GM19239 (cell line): Measurements from ENCODE around the gene MBD3L3.
A peak's percentile ranks its signal among the peaks of the same experiment; 100 is the strongest.
"Not testable (repeated sequence)": the region's sequence is repeated elsewhere in the genome, so short reads cannot be mapped to it uniquely, and the experiment has no call there.

Experiments used
- DNase-seq: peaks from one replicate; pipeline ENCODE4 v3.0.0; 2011; ENCODE audit warnings: low spot score; ENCODE audit not compliant: insufficient read length
- FAIRE-seq: peaks from 2 replicates; lab custom pipeline; 2011; peaks lifted over from hg19 to GRCh38; lab: Jason Lieb, UNC

Gene MBD3L3

DNA sequence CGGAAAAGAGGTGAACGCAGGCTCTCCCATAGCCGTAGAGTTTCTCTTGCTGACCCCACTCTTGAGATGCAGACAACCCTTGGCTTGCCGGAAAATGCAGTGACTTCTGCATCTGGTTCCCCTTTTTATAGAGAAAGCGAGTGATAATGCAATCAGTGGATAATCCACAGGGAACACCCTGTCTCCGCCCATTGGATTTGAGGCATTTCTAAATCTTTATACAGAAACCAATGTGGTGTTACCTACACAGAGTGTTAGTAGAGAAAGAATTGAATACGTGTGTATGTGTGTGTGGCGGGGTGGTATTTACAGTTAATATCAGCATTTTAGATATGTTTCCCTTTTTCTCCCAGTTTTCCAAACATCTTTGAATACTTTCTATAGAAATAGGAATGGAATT, at the start of gene MBD3L3:
Gene MBD3L3 (minus strand): TSS at position 101 of the 400 bp plus-strand sequence. CDS start 71 bp downstream, at position 30.
- not testable (repeated sequence) for DNase-seq, FAIRE-seq

DNA sequence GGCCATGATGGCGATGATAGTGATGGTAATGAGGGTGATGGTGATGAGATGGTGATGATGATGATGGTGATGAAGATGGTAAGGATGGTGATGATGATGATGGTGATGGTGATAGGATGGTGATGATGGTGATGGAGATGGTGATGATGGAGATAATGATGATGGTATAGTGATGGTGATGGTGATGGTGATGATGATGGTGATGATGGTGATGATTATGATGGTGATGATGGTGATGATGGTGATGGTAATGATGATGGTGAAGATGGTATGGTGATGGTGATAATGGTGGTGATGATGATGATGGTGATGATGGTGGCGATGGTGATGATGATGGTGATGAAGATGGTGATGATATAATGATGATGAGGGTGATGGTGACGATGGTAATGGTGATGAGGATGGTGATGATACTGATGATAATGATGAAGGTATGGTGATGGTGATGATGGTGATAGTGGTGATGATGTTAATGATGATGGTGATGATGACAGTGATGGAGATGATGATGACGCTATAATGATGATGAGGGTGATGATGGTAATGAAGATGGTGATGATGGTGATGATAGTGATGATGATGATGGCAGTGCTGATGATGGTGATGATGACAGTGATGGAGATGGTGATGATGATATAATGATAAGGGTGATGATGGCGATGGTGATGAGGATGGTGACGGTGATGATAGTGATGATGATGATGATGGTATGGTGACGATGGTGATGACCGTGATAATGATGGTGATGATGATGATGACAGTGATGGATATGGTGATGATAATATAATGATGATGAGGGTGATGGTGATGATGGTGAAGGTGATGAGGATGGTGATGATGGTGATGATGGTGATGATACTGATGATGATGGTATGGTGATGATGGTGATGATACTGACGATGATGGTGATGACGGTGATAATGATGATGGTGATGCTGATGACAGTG, 48.5 kb upstream of the MBD3L3 start:
- FAIRE-seq, result no peak
- no peak for DNase-seq

DNA sequence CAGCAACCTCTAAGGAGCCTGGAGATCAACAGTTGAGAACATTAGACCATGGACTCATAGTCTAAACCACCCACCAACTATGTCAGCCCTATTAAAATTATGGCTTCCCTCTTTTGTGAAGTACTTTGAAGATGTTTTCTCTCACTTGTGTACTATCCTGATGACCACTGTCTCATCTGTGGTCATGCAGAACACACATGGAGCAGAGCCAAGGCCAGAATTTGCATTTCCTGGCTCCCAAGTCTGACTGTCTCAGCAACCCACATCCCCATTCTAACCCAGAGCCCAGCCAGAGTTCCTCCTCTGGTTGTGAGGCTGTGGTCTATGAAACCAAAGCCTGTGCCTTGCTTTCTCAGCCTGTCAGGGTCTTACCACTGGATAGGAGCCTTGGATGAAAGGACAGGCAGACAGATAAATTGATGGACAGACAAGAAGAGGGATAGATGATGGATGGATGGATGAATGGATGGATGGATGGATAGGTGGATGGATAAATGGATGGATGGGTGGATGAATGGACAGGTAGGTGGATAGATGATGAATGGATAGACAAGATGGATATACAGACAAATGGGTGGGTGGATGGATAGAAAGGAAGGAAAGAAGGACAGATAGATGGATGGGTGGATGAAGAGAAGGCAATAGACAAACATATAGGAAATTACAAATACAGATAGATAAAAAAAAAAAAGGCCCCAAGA, 46.4 kb upstream of the MBD3L3 start:
- peak; percentile 26 for FAIRE-seq
- DNase-seq, result peak; percentile 12

DNA sequence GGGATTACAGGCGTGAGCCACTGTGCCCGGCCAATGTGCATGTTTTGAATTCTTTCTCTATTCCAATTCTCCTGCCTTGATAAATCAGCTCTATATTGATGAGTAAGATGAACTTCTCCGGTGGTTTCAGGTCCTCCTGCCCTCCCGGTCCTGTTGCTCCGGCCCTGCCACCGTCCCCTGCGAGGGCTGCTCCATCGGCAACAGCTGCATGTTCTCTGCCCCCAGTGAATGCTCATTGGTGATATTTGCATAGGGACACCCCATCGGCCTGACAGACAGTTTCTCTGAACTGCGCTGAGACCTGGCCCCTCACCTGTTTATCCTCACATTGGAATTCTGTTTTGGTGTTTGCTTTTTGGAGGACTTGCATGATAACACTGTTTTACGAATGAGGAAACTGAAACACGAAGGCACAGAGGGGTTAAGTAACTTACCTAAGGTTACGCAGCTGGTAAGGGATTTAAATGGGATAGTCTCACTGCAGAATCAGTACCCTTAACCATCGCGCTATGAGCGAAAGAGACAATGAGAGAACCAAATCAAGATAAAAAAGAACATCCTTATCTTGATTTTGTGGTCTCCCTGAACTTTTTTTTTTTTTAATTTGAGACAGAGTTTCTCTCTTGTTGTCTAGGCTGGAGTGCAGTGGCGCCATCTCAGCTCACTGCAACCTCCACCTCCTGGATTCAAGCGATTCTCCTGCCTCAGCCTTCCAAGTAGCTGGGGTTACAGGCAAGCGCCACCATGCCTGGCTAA, 43.2 kb upstream of the MBD3L3 start:
- DNase-seq (no peak), FAIRE-seq (no peak)

DNA sequence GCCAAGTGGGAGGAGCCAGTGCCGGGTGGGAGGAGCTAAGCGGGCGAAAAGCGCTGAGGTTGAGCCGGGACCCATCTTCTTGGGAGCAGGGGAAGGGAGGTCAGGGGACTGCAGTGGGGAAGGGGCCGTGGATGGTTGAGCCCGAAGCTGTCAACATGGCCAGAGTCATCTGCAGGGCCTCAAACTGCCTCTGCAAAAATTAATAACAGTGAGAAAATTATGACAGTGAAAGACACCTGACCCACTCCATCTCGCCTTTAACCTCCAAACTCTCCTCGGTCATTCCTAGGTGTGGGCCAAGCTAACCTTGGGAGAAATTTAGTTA, 41.1 kb upstream of the MBD3L3 start:
- FAIRE-seq (no peak), DNase-seq (no peak)

DNA sequence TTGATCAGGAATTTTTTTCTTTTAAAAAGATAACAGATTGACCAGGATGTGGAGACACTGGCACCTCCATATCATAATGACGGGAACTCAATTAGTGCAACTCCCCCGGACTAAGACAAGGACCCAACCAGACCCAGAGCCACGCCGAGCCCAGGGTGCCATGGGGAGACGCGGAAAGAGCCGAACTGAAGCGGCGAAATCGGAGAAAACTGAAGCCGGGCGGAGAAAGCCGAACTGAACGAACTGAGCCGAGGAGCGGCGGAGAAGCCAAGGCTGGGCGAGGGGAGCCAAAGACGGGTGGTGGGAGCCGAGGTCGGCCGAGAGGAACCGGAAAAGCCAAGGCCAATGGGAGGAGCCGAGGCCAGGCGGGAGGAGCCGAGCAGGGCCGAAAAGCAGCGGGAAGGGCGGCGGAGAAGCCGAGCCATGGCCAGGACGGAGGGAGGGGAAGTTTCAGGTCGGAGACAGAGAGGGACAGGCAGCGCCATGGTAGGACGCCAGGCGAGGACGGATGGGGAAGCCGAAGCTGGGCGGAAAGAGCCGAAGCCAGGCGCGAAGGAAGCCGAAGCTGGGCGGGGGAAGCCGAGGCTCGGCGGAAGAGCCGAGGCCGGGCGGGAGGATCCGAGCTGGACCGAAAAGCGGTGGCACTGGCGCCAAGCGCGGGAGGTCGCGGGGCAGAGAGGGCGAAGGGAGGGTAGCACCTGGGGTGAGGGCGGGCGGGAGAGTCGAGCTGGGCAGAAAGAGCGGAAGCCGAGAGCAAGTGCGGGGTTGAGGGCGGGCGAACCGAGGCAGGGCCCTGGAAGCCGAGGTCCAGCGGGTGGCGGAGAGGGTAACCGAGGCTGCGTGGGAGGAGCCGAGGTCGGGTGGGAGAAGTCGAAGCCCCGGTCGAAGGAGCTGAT, 40.5 kb upstream of the MBD3L3 start:
- FAIRE-seq, result peak; percentile 95
- peak; percentile 76 for DNase-seq

DNA sequence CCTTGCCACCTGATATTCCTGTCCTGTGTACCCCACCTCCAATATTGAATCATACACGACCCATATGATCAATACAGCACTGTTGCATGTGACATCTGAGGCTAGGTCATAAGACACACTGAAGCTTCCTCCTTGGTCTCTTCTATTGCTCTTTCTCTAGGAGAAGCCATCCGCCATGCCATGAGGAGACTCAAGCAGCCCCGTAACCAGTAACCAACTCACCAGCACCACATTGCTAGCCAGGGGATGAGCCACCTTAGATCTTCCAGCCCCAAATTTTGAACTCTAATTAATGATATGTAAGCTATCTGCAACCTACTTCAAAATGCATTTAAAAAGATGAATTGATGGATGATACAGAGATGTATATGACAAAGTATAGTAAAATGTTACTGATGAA, 39.6 kb upstream of the MBD3L3 start:
- DNase-seq (no peak), FAIRE-seq (peak; percentile 48)

DNA sequence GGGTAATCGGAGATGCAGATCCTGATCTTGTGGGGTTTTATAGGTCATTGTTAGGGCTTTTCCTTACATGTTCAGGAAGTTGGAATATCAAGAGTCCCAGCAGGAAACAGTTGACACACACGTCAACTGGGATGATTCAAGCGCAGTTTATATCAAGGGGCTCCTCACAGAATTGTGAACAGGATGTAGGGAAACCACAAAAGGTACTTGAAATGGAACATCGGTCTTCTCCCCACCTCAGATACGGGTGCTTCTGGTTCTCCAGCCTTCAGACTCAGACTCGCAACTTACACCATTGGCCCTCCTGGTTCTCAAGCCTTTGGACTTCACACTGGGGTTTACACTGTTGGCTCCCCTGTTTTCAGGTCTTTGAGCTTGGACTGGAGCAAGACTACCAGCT, 30.5 kb upstream of the MBD3L3 start:
- DNase-seq (no peak), FAIRE-seq (no peak)

DNA sequence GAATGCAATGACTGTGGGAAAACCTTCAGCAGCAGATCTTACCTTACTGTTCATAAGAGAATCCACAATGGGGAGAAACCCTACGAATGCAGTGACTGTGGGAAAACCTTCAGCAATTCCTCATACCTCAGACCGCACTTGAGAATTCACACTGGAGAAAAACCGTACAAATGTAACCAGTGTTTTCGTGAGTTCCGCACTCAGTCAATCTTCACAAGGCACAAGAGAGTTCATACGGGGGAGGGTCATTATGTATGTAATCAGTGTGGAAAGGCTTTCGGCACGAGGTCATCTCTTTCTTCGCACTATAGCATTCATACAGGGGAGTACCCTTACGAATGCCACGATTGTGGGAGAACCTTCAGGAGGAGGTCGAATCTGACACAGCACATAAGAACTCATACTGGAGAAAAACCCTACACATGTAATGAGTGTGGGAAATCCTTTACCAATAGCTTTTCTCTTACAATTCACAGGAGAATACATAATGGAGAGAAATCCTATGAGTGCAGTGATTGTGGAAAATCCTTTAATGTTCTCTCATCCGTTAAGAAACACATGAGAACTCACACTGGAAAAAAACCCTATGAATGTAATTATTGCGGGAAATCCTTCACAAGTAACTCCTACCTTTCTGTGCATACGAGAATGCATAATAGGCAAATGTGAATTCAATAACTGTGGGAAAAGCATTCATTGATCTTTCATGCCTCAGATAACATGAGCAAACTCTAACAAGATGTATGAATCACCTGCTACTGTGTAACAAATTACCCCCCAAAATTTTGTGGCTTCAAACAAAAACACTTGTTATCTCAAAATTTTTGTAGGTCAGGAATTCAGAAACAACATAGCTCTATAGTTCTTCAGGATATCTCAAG, 24.8 kb upstream of the MBD3L3 start:
- FAIRE-seq (no peak), DNase-seq (no peak)

DNA sequence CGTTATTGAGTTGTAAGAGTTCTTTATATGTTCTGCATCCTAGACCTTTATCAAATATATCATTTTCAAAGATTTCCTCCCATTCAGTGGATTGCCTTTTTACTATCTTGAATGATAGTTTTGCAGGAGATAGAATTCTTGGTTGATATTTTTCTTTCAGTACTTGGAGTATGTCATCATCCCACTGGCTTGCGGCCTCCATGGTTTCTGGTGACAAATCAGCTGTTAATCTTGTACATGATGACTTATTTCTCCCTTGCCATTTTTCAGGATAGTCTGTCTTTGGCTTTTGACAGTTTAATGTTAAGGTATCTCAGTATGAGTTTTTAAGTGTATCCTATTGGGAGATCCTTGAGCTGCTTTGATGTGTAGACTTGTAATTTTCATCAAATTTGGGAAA, 19.5 kb upstream of the MBD3L3 start:
- FAIRE-seq, result no peak
- no peak for DNase-seq

DNA sequence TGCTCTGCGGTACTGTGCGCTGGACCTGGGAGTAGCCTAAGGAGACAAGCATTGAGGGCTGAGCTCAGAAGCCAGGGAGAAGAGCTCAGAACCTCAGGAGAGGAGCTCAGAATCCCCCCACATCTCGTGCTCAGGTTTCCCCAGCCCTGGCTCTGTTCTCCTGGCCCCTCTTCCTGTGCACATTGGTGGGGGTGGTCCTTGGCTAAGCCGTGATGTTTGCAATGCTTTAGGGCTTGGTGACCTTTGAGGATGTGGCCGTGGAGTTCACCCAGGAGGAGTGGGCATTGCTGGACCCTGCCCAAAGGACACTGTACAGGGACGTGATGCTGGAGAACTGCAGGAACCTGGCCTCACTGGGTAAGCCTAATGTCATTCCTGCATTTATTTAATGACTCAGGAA, 17.7 kb upstream of the MBD3L3 start:
- FAIRE-seq (no peak), DNase-seq (no peak)

DNA sequence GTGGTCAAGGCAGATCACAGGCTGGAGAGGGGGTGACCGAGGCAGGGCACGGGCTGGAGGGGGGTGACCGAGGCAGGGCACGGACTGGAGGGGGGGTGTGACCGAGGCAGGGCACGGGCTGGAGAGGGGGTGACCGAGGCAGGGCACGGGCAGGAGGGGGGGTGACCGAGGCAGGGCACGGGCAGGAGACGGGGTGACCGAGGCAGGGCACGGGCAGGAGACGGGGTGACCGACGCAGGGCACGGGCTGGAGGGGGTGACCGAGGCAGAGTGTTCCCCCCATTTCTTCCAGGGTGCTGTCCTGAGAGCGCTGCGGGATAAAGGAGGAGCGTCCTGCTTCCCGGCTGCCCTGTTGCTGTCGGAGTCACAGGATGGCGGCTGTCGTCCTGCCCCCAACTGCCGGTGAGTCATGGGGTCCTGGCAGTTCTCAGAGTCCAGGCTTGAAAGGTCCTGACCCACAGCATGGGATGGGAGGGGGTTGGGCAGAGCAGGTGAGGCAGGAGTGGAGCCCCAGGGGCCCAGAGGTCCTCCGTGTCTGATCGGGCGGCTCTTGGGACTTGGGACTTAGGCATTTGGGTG, 16.3 kb upstream of the MBD3L3 start:
- DNase-seq (no peak), FAIRE-seq (no peak)

DNA sequence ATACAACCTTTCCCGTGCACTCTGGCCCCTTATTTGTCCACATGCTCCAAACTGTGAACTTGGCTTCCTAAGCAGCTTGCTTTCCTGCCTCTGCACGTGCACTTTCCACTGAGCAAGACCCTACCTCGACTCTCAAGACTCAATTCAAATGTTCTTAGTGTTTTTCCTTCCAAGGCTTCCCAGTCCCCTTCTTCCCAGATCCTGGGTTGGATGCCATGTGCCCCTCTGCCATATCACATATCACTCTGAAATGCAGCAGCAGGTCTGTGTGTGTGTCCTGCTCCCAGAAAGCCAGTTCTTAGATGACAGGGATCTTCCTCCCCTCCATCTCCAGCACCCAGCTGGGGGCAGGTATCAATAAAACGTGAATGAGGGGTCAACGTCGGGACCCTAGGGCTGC, 14.1 kb upstream of the MBD3L3 start:
- DNase-seq (no peak), FAIRE-seq (no peak)

DNA sequence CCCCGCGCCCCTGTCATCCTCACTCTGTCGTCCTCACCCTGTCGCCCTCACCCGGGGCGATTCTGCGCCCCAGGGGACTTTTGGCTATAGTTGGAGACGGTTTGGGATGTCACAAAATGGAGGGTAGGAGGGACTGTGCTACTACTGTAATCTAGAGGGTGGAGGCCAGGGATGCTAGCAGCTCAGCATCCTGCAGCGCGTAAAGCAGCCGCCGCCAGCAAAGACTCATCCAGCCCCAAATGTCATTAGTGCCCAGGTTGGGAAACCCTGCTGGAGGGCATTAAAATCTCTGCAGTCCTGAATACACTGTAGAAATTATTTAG, 11.4 kb upstream of the MBD3L3 start:
- no peak for DNase-seq
- no peak for FAIRE-seq

DNA sequence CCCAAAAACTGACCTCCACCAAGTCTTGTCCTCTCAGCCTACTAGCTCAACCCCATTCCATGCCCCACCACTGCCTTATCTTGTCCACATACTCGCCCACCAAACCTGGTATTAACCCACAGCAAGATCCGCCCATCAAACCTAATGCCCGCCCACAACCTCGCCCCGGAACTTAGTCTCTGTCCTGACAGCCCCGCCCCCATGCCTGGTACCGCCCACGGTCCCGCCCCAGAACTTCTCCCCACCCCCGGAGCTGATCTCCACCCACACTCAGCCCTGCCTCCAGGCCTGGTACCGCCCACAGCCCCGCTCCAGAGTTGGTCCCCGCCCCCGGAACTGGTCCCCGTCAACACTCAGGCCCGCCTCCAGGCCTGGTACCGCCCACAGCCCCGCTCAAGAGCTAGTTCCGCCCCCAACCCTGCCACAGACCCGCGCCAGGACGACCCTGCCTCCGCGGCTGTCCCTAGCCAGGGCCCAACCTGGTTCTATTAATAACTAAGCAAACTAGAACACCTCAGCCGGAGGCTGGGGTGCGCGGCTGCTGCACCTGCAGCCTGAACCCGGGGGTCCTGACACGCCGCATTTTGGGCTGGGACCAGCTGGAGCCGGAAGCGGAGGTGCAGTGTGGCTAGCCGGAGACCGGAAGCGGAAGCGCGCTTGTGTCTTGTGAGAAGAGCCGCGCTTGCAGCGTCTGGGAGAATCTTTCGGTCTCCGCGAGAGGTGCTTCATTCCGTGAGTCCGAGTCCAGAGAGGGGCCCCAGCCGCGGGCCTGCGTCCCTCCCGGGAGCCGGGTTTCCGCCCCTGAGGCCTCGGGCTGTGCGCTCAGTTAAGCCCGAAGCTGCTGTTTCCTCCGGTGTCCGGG, 10.8 kb upstream of the MBD3L3 start, which contains the start of gene ZNF557:
Gene ZNF557 (plus strand): TSS at position 662 of the 862 bp plus-strand sequence. CDS start 5,372 bp downstream, outside the sequence.
- DNase-seq (peak; percentile 87), FAIRE-seq (peak; percentile 96)

DNA sequence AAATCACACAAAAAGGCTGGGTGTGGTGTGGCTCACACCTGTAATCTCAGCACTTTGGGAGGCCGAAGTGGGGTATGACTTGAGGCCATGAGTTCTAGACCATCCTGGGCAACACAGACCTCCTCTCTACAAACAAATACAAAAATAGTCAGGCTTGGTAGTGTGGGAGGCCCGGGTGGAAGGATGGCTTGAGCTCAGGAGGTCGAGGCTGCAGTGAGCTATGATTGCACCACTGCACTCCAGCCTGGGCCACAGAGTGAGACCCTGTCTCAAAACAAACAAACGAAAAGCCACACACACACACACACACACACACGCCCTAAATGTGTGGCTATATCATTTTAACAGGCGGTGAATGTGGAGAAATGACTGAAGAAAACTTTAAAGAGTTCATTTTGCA, 10.1 kb upstream of the MBD3L3 start:
- FAIRE-seq, result no peak

DNA sequence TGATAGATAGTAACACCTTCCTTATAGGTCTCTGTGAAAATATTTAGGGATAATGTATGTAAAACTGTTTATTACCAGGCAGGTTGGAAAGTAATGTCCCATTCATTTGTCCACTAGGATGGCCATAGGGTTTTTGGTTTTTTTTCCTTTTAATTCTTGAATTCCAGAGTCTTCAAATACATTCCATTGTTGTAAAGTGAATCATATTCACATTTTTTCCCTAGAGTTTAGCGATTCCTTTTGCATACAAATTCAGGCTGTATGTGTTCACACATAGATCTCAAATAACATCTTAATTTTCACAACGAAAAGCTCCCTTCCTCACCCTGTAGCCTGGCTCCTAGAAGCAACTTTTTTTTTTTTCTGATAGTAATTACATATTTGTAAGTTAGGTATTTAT, 9.2 kb upstream of the MBD3L3 start:
- no peak for FAIRE-seq
- DNase-seq, result no peak

More for the DNA sequence above, 10.1 kb upstream of the MBD3L3 start:
- DNase-seq, result no peak

DNA sequence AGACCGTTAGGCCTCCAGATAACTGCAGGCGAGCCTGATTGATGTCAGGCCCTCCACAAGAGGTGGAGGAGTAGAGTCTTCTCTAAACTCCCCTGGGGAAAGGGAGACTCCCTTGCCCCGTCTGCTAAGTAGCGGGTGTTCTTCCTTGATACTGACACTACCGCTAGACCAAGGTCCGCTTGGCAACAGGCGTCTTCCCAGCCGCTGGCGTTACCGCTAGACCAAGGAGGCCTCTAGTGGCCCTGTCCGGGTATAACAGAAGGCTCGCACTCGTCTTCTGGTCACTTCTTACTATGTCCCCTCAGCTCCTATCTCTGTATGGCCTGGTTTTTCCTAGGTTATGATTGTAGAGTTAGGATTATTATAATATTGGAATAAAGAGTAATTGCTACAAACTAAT, 8.6 kb upstream of the MBD3L3 start:
- FAIRE-seq, DNase-seq: not testable (repeated sequence)
